Measurements from ENCODE around the gene CRLF2.

The CRLF2 gene

GRCh38 chrX:1151378-1152077, 60.9 kb downstream of the CRLF2 start:
- no peak for TF ChIP-seq CTCF (IDR thresholded peaks at IDR 0.05; ENCODE audit: low read depth, low read length)
- Histone ChIP-seq H3K4me3 (ENCODE audit: low read depth, low read length) (no peak overlapping the region), H3K4me1 (no peaks in the 10 kb centered on the region), H3K36me3 (no peaks in the 10 kb centered on the region), H3K27me3 (no peaks in the 10 kb centered on the region), H3K9me3 (no peaks in the 10 kb centered on the region)
- DNase-seq = no peak

DNA sequence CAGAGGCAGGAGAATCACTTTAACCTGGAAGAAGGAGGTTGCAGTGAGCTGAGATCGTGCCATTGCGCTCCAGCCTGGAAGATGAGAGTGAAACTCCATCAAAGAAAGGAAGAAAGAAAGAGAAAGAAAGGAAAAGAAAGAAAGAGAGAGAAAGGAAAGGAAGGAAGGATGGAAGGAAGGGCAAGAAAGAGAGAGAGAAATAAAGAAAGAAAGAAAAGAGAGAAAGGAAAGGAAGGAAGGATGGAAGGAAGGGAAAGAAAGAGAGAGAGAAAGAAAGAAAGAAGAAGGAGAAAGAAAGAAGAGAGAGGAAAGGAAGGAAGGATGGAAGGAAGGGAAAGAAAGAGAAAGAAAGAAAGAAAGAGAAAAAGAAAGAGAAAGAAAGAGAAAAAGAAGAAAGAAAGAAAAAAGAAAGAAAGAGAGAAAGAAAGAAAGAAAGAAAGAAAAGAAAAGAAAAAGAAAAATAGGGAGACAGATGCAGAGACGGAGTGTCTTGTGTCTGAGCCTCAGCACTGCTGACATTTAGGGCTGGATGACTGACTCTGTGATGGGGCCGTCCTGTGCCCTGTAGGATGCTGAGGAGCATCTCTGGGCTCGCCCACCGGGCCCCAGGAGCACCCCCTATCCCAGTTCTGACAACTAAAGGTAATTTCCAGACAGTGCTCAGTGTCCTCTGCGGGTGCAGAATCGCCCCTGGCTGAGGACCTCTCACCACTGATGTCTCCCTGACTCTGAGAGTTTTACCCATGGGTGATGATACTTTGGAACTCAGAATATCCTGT, 61.7 kb downstream of the CRLF2 start:
- H3K4me3 ChIP-seq (ENCODE audit: low read depth, low read length) = no peak overlapping the region
- no peak for DNase-seq
- TF ChIP-seq CTCF (IDR thresholded peaks at IDR 0.05; ENCODE audit: low read depth, low read length) = no peak
- no peaks in the 10 kb centered on the region for H3K4me1 ChIP-seq
- no peaks in the 10 kb centered on the region for H3K9me3 ChIP-seq
- no peaks in the 10 kb centered on the region for H3K27me3 ChIP-seq
- no peaks in the 10 kb centered on the region for H3K36me3 ChIP-seq

GRCh38 chrX:1147611-1148515, 64.6 kb downstream of the CRLF2 start:
- no peaks in the 10 kb centered on the region for H3K36me3 ChIP-seq
- DNase-seq = no peak
- no peaks in the 10 kb centered on the region for H3K9me3 ChIP-seq
- no peak overlapping the region for H3K4me3 ChIP-seq (ENCODE audit: low read depth, low read length)
- TF ChIP-seq CTCF (IDR thresholded peaks at IDR 0.05; ENCODE audit: low read depth, low read length) = no peak
- H3K4me1 ChIP-seq = no peaks in the 10 kb centered on the region
- H3K27me3 ChIP-seq = no peaks in the 10 kb centered on the region

- no peaks in the 10 kb centered on the region for H3K4me1 ChIP-seq
- no peak for TF ChIP-seq CTCF (IDR thresholded peaks at IDR 0.05; ENCODE audit: low read depth, low read length)
- H3K27me3 ChIP-seq = no peaks in the 10 kb centered on the region
- no peak for DNase-seq
- no peaks in the 10 kb centered on the region for H3K36me3 ChIP-seq
- H3K4me3 ChIP-seq (ENCODE audit: low read depth, low read length) = no peak overlapping the region
- H3K9me3 ChIP-seq = no peaks in the 10 kb centered on the region
Measured at GRCh38 chrX:1144293-1144692, 68.2 kb downstream of the CRLF2 start.
